ENCODE measurements around the gene IHH.

The IHH gene

GRCh38 chr2:219037783-219038499 lies 22.8 kb downstream of the IHH start:
- DNase-seq, result no peak

- no peak for DNase-seq
Observed at GRCh38 chr2:219035942-219036341, 24.8 kb downstream of the IHH start.

- DNase-seq, result no peak
Observed at GRCh38 chr2:219034823-219035222, 25.9 kb downstream of the IHH start.

- no peak for DNase-seq
Observed at GRCh38 chr2:219032051-219032745, 28.5 kb downstream of the IHH start.

GRCh38 chr2:219031005-219031738 lies 29.5 kb downstream of the IHH start:
- DNase-seq, result no peak

- no peak for DNase-seq
Observed at GRCh38 chr2:219030177-219030940, 30.4 kb downstream of the IHH start.

- DNase-seq, result peak; percentile 72
Observed at GRCh38 chr2:219029829-219030165, 30.9 kb downstream of the IHH start.

GRCh38 chr2:219028996-219029828 lies 31.5 kb downstream of the IHH start:
- DNase-seq, result no peak

- DNase-seq, result no peak
Observed at GRCh38 chr2:219028141-219028540, 32.6 kb downstream of the IHH start.

- no peak for DNase-seq
Observed at GRCh38 chr2:219027511-219028055, 33.1 kb downstream of the IHH start.

- no peak for DNase-seq
Observed at GRCh38 chr2:219026946-219027345, 33.8 kb downstream of the IHH start.

GRCh38 chr2:219025637-219026585 lies 34.8 kb downstream of the IHH start:
- no peak for DNase-seq

GRCh38 chr2:219024059-219024458 lies 36.7 kb downstream of the IHH start:
- no peak for DNase-seq

GRCh38 chr2:219023045-219023605 lies 37.6 kb downstream of the IHH start:
- no peak for DNase-seq

- DNase-seq, result no peak
Observed at GRCh38 chr2:219022616-219023015, 38.1 kb downstream of the IHH start.

- DNase-seq, result no peak
Observed at GRCh38 chr2:219022041-219022440, 38.7 kb downstream of the IHH start.

GRCh38 chr2:219021591-219021990 lies 39.1 kb downstream of the IHH start:
- no peak for DNase-seq

- no peak for DNase-seq
Observed at GRCh38 chr2:219020604-219021365, 39.9 kb downstream of the IHH start.

- no peak for DNase-seq
Observed at GRCh38 chr2:219019436-219019835, 41.3 kb downstream of the IHH start.

GRCh38 chr2:219018726-219019125 lies 42.0 kb downstream of the IHH start:
- no peak for DNase-seq
